Airway epithelial cell (primary cell): ENCODE measurements around the gene HSDL1. TPM values are rescaled to one million over a fixed set of nuclear protein-coding genes. Genes with fewer than 3 reads are reported as not detected.

Experiments used
- total RNA-seq: library from RNA; depleted of rRNA; stranded (reverse); fragments of >200 nt; gene quantifications from 2 replicates; pipeline ENCODE4 v1.2.3, GENCODE V29; 2015

The HSDL1 gene
- 7.3 and 11.7 TPM in 2 replicates for total RNA-seq

GRCh38 chr16:84144859-84145639 is at the start of gene HSDL1, which contains the start of gene DNAAF1:
TSS of gene HSDL1 (minus strand) at chr16:84145177. CDS start at chr16:84131321, 13,856 bp downstream.
TSS of gene DNAAF1 (plus strand) at chr16:84145308. CDS start at chr16:84145441, 133 bp downstream.

GRCh38 chr16:84190731-84191388 is 45.9 kb upstream of the HSDL1 start, which contains the start of gene ADAD2:
TSS of gene ADAD2 (plus strand) at chr16:84191157. CDS start at chr16:84191231, 74 bp downstream.

GRCh38 chr16:84186685-84187437 is 41.9 kb upstream of the HSDL1 start, which contains the start of gene TAF1C:
TSS of gene TAF1C (minus strand) at chr16:84187057. CDS start at chr16:84184988, 2,069 bp downstream.

GRCh38 chr16:84116720-84117493 is 28.1 kb downstream of the HSDL1 start, which contains the start of gene MBTPS1:
TSS of gene MBTPS1 (minus strand) at chr16:84116942. CDS start at chr16:84101783, 15,159 bp downstream.

Other genes with a start within 250 kb of the HSDL1 start
- 1.6 and 2.4 TPM in 2 replicates for gene MLYCD, start 246.1 kb downstream of the HSDL1 start, total RNA-seq
- 3.5 and 3.9 TPM in 2 replicates for gene OSGIN1, start 191.9 kb downstream of the HSDL1 start, total RNA-seq
- 0.42 TPM in 1 of 2 replicates, not detected in the other for gene NECAB2, start 176.9 kb downstream of the HSDL1 start, total RNA-seq
- gene SLC38A8, start 102.4 kb downstream of the HSDL1 start, total RNA-seq = not detected in 2 replicates
- 46.6 and 56.8 TPM in 2 replicates for gene MBTPS1, start 28.2 kb downstream of the HSDL1 start, total RNA-seq
- not detected in 2 replicates for gene DNAAF1, start 131 bp upstream of the HSDL1 start, total RNA-seq
- gene TAF1C, start 41.9 kb upstream of the HSDL1 start, total RNA-seq = 21.2 and 21.4 TPM in 2 replicates
- gene ADAD2, start 46.0 kb upstream of the HSDL1 start, total RNA-seq = not detected in 2 replicates
- gene KCNG4, start 94.8 kb upstream of the HSDL1 start, total RNA-seq = not detected in 2 replicates
- gene WFDC1, start 149.7 kb upstream of the HSDL1 start, total RNA-seq = 0.09 and 0.14 TPM in 2 replicates
- gene ATP2C2, start 223.4 kb upstream of the HSDL1 start, total RNA-seq = 12.9 and 20.0 TPM in 2 replicates